K562 (cell line): Measurements from ENCODE around the gene C1QTNF8. TPM values are rescaled to one million over a fixed set of nuclear protein-coding genes. Genes with fewer than 3 reads are reported as not detected.

Source experiments
- ATAC-seq: fragments of 200-7000 bp; cut with Tn5 transposase; 3 replicates; pipeline ENCODE4 v1.9.1; 2020; ENCODE audit warnings: moderate library complexity
- BruUV-seq: library from RNA; stranded (reverse); fragments of 400-500 nt; replicated peaks from 2 replicates; lab custom pipeline; 2021; lab: Mats Ljungman, UMichigan
- CTCF ChIA-PET: fragments of 300-600 bp; formaldehyde crosslinking; extraction: SDS; loops from one replicate; lab custom pipeline; 2021; ENCODE audit warnings: low intra/inter-chr PET ratio; lab: Yijun Ruan, JAX
- POLR2A ChIA-PET: fragments of 300-600, 350-650 bp; sonication (Branson Sonifier 250); formaldehyde crosslinking; extraction: SDS; loops from one replicate; lab custom pipeline; 2021; ENCODE audit warnings: antibody characterized with exemption, inconsistent platforms; lab: Yijun Ruan, JAX
- DNase-seq, 4 experiments: peaks; one replicate each; pipeline versions ENCODE4 v3.0.0 to v3.0.0-alpha.2; 2011 to 2018; ENCODE audit warnings: low spot score in 3 of 4, mixed read lengths in 3 of 4; ENCODE audit errors: extremely low read depth in 1 of 4
- FAIRE-seq: peaks from 2 replicates; lab custom pipeline; 2011; peaks lifted over from hg19 to GRCh38; lab: Jason Lieb, UNC
- H2AFZ ChIP-seq: 2 replicates; pipeline ENCODE4 v1.6.0; 2011; ENCODE audit warnings: low read depth, low read length, control low read depth, inconsistent platforms
- H3K27ac ChIP-seq: fragments of 200-600 bp; 3 replicates; pipeline ENCODE4 v1.8.0; 2011; ENCODE audit warnings: low read depth, mild to moderate bottlenecking, control low read depth, inconsistent platforms, low read length, moderate library complexity, mixed read lengths; ENCODE audit errors: extremely low read depth
- H3K27me3 ChIP-seq, 2 experiments: fragments of 300-600 bp in 1 of 2; 2 replicates in 1 of 2; 3 replicates in 1 of 2; pipeline versions ENCODE4 v1.6.0 to v1.8.0; 2011; ENCODE audit warnings: inconsistent platforms in 2 of 2, low read length in 2 of 2, mild to moderate bottlenecking in 1 of 2, mixed read lengths in 1 of 2, moderate library complexity in 1 of 2; ENCODE audit not compliant: control insufficient read depth in 2 of 2, insufficient read depth in 2 of 2
- H3K36me3 ChIP-seq: fragments of 300-600 bp; 3 replicates; pipeline ENCODE4 v1.8.0; 2011; ENCODE audit warnings: mild to moderate bottlenecking, low read length, inconsistent platforms; ENCODE audit not compliant: control insufficient read depth, insufficient read depth
- H3K4me1 ChIP-seq, 2 experiments: fragments of 200-600 bp in 1 of 2; replicated peaks in 1 of 2; 2 replicates in 1 of 2; 3 replicates in 1 of 2; pipeline versions ENCODE4 v1.5.1 to v1.8.0; 2011; ENCODE audit warnings: inconsistent platforms in 2 of 2, low read length in 2 of 2, mild to moderate bottlenecking in 1 of 2, mixed read lengths in 1 of 2, moderate library complexity in 1 of 2; ENCODE audit not compliant: control insufficient read depth in 2 of 2, insufficient read depth in 2 of 2
- H3K4me2 ChIP-seq: 2 replicates; pipeline ENCODE4 v1.6.1; 2011; ENCODE audit warnings: low read length, control low read depth, inconsistent platforms, mixed read lengths; ENCODE audit not compliant: insufficient read depth
- H3K4me3 ChIP-seq: fragments of 200-600 bp; sonication (generic), shearing (Covaris generic); 2 replicates; pipeline ENCODE4 v1.5.1; 2016; ENCODE audit warnings: control low read depth, inconsistent platforms
- H3K79me2 ChIP-seq: fragments of 200-600 bp; 3 replicates; pipeline ENCODE4 v1.8.0; 2011; ENCODE audit warnings: low read length, inconsistent platforms; ENCODE audit not compliant: control insufficient read depth, insufficient read depth
- H3K9ac ChIP-seq, 2 experiments: 2 replicates each; pipeline versions ENCODE4 v1.6.0 to v1.6.1; 2011; ENCODE audit warnings: low read depth in 2 of 2, low read length in 2 of 2, control low read depth in 1 of 2, inconsistent platforms in 1 of 2, mild to moderate bottlenecking in 1 of 2, mixed read lengths in 1 of 2; ENCODE audit not compliant: insufficient read depth in 1 of 2
- H3K9me1 ChIP-seq: one replicate; pipeline ENCODE4 v1.6.0; 2011; ENCODE audit warnings: inconsistent platforms, mild to moderate bottlenecking, low read length, moderate library complexity; ENCODE audit not compliant: control insufficient read depth, insufficient read depth
- H3K9me3 ChIP-seq: replicated peaks from 2 replicates; pipeline ENCODE4 v1.5.1; 2011; ENCODE audit warnings: low read depth, low read length, inconsistent platforms; ENCODE audit not compliant: control insufficient read depth, insufficient read depth
- H4K20me1 ChIP-seq: replicated peaks from 2 replicates; pipeline ENCODE4 v1.6.1; 2011; ENCODE audit warnings: low read length, inconsistent platforms, mixed read lengths; ENCODE audit not compliant: control insufficient read depth, insufficient read depth
- CHD4 ChIP-seq: fragments of 200-600 bp; sonication (generic); IDR thresholded peaks from 3 replicates; pipeline ENCODE4 v1.6.1; 2012; ENCODE audit warnings: low read depth, mild to moderate bottlenecking, mixed read lengths, low read length, inconsistent platforms; ENCODE audit not compliant: insufficient read depth, insufficient replicate concordance, poor library complexity, severe bottlenecking
- ELK3 ChIP-seq: fragments of 450-650 bp; formaldehyde crosslinking; IDR thresholded peaks from 2 replicates; pipeline ENCODE4 v1.4.0; 2020; ENCODE audit warnings: mild to moderate bottlenecking
- GMEB1 ChIP-seq: fragments of 250-450 bp; sonication (Bioruptor Pico); IDR thresholded peaks from 2 replicates; pipeline ENCODE4 v1.4.0; 2020; ENCODE audit warnings: mild to moderate bottlenecking
- KDM1A ChIP-seq, 2 experiments: fragments of 450-650 bp; IDR thresholded peaks; 2 replicates each; pipeline ENCODE4 v1.6.1; 2016; ENCODE audit warnings: mild to moderate bottlenecking in 2 of 2
- SIN3B ChIP-seq: fragments of 450-650 bp; IDR thresholded peaks from 2 replicates; pipeline ENCODE4 v1.6.1; 2017; ENCODE audit warnings: low read depth, mild to moderate bottlenecking, moderate library complexity
- ZBTB1 ChIP-seq: sonication (generic); formaldehyde crosslinking; IDR thresholded peaks from 2 replicates; pipeline ENCODE4 v1.8.1; 2023; ENCODE audit warnings: missing genetic modification reagents, low read depth, mild to moderate bottlenecking, borderline replicate concordance
- ZFPM2 ChIP-seq: fragments of 250-450 bp; sonication (Bioruptor Pico); IDR thresholded peaks from 2 replicates; pipeline ENCODE4 v1.5.1; 2022; ENCODE audit warnings: mild to moderate bottlenecking
- ZSCAN32 ChIP-seq: fragments of 450-650 bp; formaldehyde crosslinking; IDR thresholded peaks from 2 replicates; pipeline ENCODE4 v1.4.0; 2020; ENCODE audit warnings: mild to moderate bottlenecking, moderate library complexity
- WGBS: fragments of 100-300 bp; shearing (Covaris generic); methylation state at CpG from one replicate; pipeline ENCODE4 v1.1.6; 2016; ENCODE audit warnings: low coverage, mixed read lengths; ENCODE audit not compliant: insufficient coverage; ENCODE audit errors: missing lambda C conversion rate; 5-methylcytosine and 5-hydroxymethylcytosine counted together
- in situ Hi-C: fragments of 300-500 bp; cut with MboI; formaldehyde crosslinking; loops from 4 replicates; pipeline ENCODE4 v1.15.0; 2018; ENCODE audit warnings: inconsistent platforms, mixed read lengths
- intact Hi-C: fragments of 100-400 bp; cut with micrococcal nuclease; formaldehyde crosslinking; loops from 2 replicates; pipeline ENCODE4 v1.14.2; 2022
- polyA plus RNA-seq, 8 experiments: library from polyadenylated mRNA; depleted of rRNA in 4 of 8; stranded (reverse) in 5 of 8; unstranded in 3 of 8; fragments of >200 nt; fragmentation: Nextera tagmentation in 2 of 8; fragmentation: Illumina TruSeq in 1 of 8; extraction: Ambion mirVana in 2 of 8; extraction: Trizol in 1 of 8; gene quantifications; 2 replicates each; pipeline versions ENCODE4 v1.2.1 to v1.2.3, GENCODE V29; 2011 to 2014; ENCODE audit warnings: inconsistent platforms in 1 of 8, missing spikeins in 1 of 8
- total RNA-seq, 7 experiments: library from RNA; depleted of rRNA in 6 of 7; stranded (reverse); fragments of >200 nt in 6 of 7; fragmentation: Illumina TruSeq in 2 of 7; extraction: Trizol in 2 of 7; gene quantifications; 2 replicates each; pipeline versions ENCODE4 v1.2.1 to v1.2.3, GENCODE V29; 2011 to 2021; ENCODE audit warnings: low replicate concordance in 1 of 7

Gene C1QTNF8
- total and polyA plus RNA-seq, 9 of the 15 experiments (the other 6 are each of a cell fraction or from before 2014, with no cell fraction given), result not detected

GRCh38 chr16:1067629-1068028 is 28.4 kb downstream of the C1QTNF8 start (continued):
- no peak for TF ChIP-seq GMEB1 (CRISPR knock-in tag)
- TF ChIP-seq CHD4, result no peak
- TF ChIP-seq ZSCAN32 (CRISPR knock-in tag), result no peak
- peak in 1 of 2 experiments; percentile 25; a peak in 1 of 4 replicates for TF ChIP-seq KDM1A (IDR thresholded peaks at IDR 0.05)
- peak; percentile 100 for TF ChIP-seq ZBTB1
- no peak for TF ChIP-seq ZFPM2 (CRISPR knock-in tag)
- no peak for TF ChIP-seq SIN3B

DNA sequence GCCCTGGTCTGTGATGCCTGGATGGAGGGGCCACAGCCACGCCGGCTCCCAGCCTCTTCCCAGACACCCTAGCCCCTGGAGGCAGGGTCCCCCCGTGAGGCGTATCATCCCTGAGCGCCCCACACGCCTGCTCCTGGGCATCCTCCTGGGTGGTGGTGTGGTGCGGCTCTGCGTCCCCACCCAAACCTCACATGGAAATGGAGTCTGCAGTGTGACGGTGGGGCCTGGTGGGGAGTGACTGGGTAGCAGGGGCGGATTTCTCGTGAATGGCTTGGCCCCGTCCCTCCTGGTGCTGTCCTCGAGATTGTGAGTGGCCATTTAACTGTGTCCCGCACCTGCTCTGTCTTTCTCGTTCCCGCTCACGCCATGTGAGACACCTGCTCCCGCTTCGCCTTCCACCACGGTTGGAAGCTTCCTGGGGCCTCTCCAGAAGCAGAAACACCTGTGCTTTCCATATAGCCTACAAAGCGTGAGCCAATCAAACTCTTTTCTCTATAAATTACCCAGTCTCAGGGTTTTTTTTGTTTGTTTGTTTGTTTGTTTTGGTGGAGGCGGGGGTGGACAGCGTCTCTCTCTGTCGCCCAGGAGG is 29.4 kb downstream of the C1QTNF8 start:
- Histone ChIP-seq H3K27me3 (peaks cover 22 to 52% of the 10 kb centered on the region in 2 experiments), H4K20me1 (peaks cover 7% of the 10 kb centered on the region; the same call in 1 of the 2 replicates), H3K4me1 (peaks cover 0 to 51% of the 10 kb centered on the region in 2 experiments; a peak in 2 of 5 replicates), H3K4me3 (no peak overlapping the region), H3K9me3 (no peaks in the 10 kb centered on the region), H3K9ac (no peak overlapping the region), H3K9me1 (no peaks in the 10 kb centered on the region), H2AFZ (no peak overlapping the region), H3K4me2 (no peak overlapping the region), H3K27ac (no peak overlapping the region), H3K79me2 (no peaks in the 10 kb centered on the region), H3K36me3 (no peaks in the 10 kb centered on the region)
- ATAC-seq (no peak), FAIRE-seq (no peak), DNase-seq (no peak)
- POLR2A ChIA-PET, result no interaction called here
- intact Hi-C loops (no loop called here), in situ Hi-C loops (no loop called here)
- BruUV-seq, result no TSS peak
- no peak for TF ChIP-seq ELK3 (CRISPR knock-in tag)
- 3% methylated on average over 24 of the region's 24 CpGs for WGBS
- CTCF ChIA-PET, result no interaction called here
